Stimulated activated CD8-positive, alpha-beta memory T cell treated with anti-CD3 and anti-CD28 coated beads, Interleukin-4, amount 100 ng/mL, for 48 hours (primary cell): Measurements from ENCODE around the gene FANCG.

Experiments
- DNase-seq: peaks from one replicate; pipeline ENCODE4 v3.0.0-alpha.2; 2020

Gene FANCG

GRCh38 chr9:35102769-35103659 lies 23.3 kb upstream of the FANCG start, which contains the start of gene STOML2:
STOML2 (minus strand) TSS chr9:35103131; CDS start chr9:35103094, 37 bp downstream.
- peak; percentile 93 for DNase-seq

GRCh38 chr9:35102465-35102768 lies 22.7 kb upstream of the FANCG start:
- peak; percentile 47 for DNase-seq

- DNase-seq, result no peak
These were observed 17.8 kb upstream of the FANCG start for GRCh38 chr9:35097573-35097972.

GRCh38 chr9:35096035-35096849 lies 16.5 kb upstream of the FANCG start, which contains the start of gene PIGO:
PIGO (minus strand) TSS chr9:35096591; CDS start chr9:35095565, 1,026 bp downstream.
- DNase-seq, result peak; percentile 91

GRCh38 chr9:35091536-35091935 lies 11.8 kb upstream of the FANCG start:
- no peak for DNase-seq

GRCh38 chr9:35089434-35089833 lies 9.7 kb upstream of the FANCG start:
- DNase-seq, result no peak

GRCh38 chr9:35085078-35085477 lies 5.3 kb upstream of the FANCG start:
- DNase-seq, result no peak

- DNase-seq, result peak; percentile 37
These were observed 709 bp downstream of the FANCG start for GRCh38 chr9:35079041-35079425.

GRCh38 chr9:35078066-35078465 lies 1.7 kb downstream of the FANCG start:
- no peak for DNase-seq

- DNase-seq, result no peak
These were observed 2.9 kb downstream of the FANCG start for GRCh38 chr9:35076848-35077247.

GRCh38 chr9:35075358-35075757 lies 4.4 kb downstream of the FANCG start:
- DNase-seq, result no peak

- no peak for DNase-seq
These were observed 5.0 kb downstream of the FANCG start for GRCh38 chr9:35074791-35075190.

- DNase-seq, result no peak
These were observed 5.6 kb downstream of the FANCG start for GRCh38 chr9:35074141-35074540.

GRCh38 chr9:35073279-35073612 lies 6.5 kb downstream of the FANCG start:
- DNase-seq, result no peak

GRCh38 chr9:35072461-35073278 lies 7.1 kb downstream of the FANCG start, which contains the start of gene VCP:
VCP (minus strand) TSS chr9:35072625; CDS start chr9:35072353, 272 bp downstream.
- peak; percentile 97 for DNase-seq

GRCh38 chr9:35071814-35072460 lies 7.8 kb downstream of the FANCG start:
- DNase-seq, result peak; percentile 82

- DNase-seq, result no peak
These were observed 8.6 kb downstream of the FANCG start for GRCh38 chr9:35070823-35071813.

- no peak for DNase-seq
These were observed 10.7 kb downstream of the FANCG start for GRCh38 chr9:35069020-35069419.

- no peak for DNase-seq
These were observed 12.7 kb downstream of the FANCG start for GRCh38 chr9:35067056-35067455.

- DNase-seq, result no peak
These were observed 19.1 kb downstream of the FANCG start for GRCh38 chr9:35060548-35061207.

- DNase-seq, result no peak
These were observed 20.3 kb downstream of the FANCG start for GRCh38 chr9:35059438-35059837.
